GM12891 (cell line): Measurements from ENCODE around the gene CCDC57.

Experiments used
- PAX5 ChIP-seq: IDR thresholded peaks from 2 replicates; pipeline ENCODE4 v1.6.1; 2011; ENCODE audit warnings: low read length, moderate library complexity, mild to moderate bottlenecking; ENCODE audit not compliant: insufficient read depth, severe bottlenecking
- POLR2A ChIP-seq: IDR thresholded peaks from 2 replicates; pipeline ENCODE4 v1.6.1; 2011; ENCODE audit warnings: low read depth, low read length, control low read depth
- POLR2AphosphoS5 ChIP-seq: IDR thresholded peaks from 2 replicates; pipeline ENCODE4 v1.6.1; 2011; ENCODE audit warnings: low read depth, low read length, control low read depth
- POU2F2 ChIP-seq: IDR thresholded peaks from 2 replicates; pipeline ENCODE4 v1.6.1; 2011; ENCODE audit warnings: low read depth, mild to moderate bottlenecking, control low read depth, low read length, moderate library complexity
- SPI1 ChIP-seq: IDR thresholded peaks from 2 replicates; pipeline ENCODE4 v1.6.1; 2011; ENCODE audit warnings: low read depth, low read length, control low read depth
- TAF1 ChIP-seq: IDR thresholded peaks from 2 replicates; pipeline ENCODE4 v1.6.1; 2011; ENCODE audit warnings: low read depth, low read length, control low read depth

GRCh38 chr17:82118168-82118814 is 94.4 kb downstream of the CCDC57 start:
- TF ChIP-seq POLR2A (no peak), POLR2AphosphoS5 (no peak), TAF1 (no peak), PAX5 (no peak), SPI1 (no peak), POU2F2 (no peak)
